Stimulated activated CD4-positive, alpha-beta T cell treated with anti-CD3 and anti-CD28 coated beads, Interleukin-2, amount 100 ng/mL, for 24 hours (primary cell): Measurements from ENCODE around the gene SPON2.

Experiments
- DNase-seq, 2 donors: peaks; one replicate each; pipeline ENCODE4 v3.0.0-alpha.2; 2020

SPON2 gene

GRCh38 chr4:1171311-1172227 is 814 bp downstream of the SPON2 start:
- peak; percentile 53 to 62 for DNase-seq

- DNase-seq: no peak
These were observed 1.4 kb downstream of the SPON2 start for GRCh38 chr4:1170976-1171310.

- DNase-seq: no peak
These were observed 2.0 kb downstream of the SPON2 start for GRCh38 chr4:1170156-1170975.

- DNase-seq: no peak
These were observed 2.7 kb downstream of the SPON2 start for GRCh38 chr4:1169691-1170096.

GRCh38 chr4:1169171-1169671 is 3.2 kb downstream of the SPON2 start:
- DNase-seq: no peak

- no peak for DNase-seq
These were observed 3.9 kb downstream of the SPON2 start for GRCh38 chr4:1168191-1169101.

- peak; percentile 90 to 92 for DNase-seq
These were observed 5.0 kb downstream of the SPON2 start for GRCh38 chr4:1167244-1167949.

GRCh38 chr4:1166509-1167243 is 5.7 kb downstream of the SPON2 start:
- no peak for DNase-seq

GRCh38 chr4:1164956-1165545 is 7.3 kb downstream of the SPON2 start:
- DNase-seq: no peak

- no peak for DNase-seq
These were observed 7.9 kb downstream of the SPON2 start for GRCh38 chr4:1164444-1164843.

GRCh38 chr4:1164040-1164439 is 8.3 kb downstream of the SPON2 start:
- no peak for DNase-seq

- DNase-seq: no peak
These were observed 12.0 kb downstream of the SPON2 start for GRCh38 chr4:1160351-1160750.

GRCh38 chr4:1156069-1156468 is 16.3 kb downstream of the SPON2 start:
- no peak for DNase-seq

- DNase-seq: no peak
These were observed 17.1 kb downstream of the SPON2 start for GRCh38 chr4:1155314-1155713.

GRCh38 chr4:1154523-1155182 is 17.7 kb downstream of the SPON2 start:
- no peak for DNase-seq

- DNase-seq: no peak
These were observed 18.3 kb downstream of the SPON2 start for GRCh38 chr4:1154126-1154522.

GRCh38 chr4:1153567-1154090 is 18.8 kb downstream of the SPON2 start:
- DNase-seq: no peak

GRCh38 chr4:1152290-1152689 is 20.1 kb downstream of the SPON2 start:
- no peak for DNase-seq

- DNase-seq: no peak
These were observed 20.8 kb downstream of the SPON2 start for GRCh38 chr4:1151541-1151940.

- DNase-seq: no peak
These were observed 21.5 kb downstream of the SPON2 start for GRCh38 chr4:1150875-1151274.
